ENCODE data around the gene GNB3.

DNA sequence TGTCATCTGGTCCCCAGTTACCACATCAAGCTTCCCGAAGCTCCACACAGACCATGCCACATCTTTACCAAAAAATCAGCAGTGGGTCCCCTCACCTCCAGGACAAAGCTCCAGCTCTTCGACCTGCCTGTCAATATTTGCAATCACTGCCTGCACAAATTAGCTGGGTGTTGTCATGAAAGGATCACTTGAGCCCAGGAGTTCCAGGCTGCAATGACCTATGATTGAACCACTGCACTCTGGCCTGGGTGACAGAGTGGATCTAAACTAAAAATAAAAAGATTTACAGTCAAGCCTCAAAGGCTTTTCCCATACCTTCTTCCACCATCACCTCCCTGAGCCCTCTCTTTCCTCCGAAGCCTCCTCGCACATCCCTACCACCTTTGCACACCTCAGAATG lies 44.1 kb upstream of the GNB3 start:
- TF ChIP-seq, protein P1, sequence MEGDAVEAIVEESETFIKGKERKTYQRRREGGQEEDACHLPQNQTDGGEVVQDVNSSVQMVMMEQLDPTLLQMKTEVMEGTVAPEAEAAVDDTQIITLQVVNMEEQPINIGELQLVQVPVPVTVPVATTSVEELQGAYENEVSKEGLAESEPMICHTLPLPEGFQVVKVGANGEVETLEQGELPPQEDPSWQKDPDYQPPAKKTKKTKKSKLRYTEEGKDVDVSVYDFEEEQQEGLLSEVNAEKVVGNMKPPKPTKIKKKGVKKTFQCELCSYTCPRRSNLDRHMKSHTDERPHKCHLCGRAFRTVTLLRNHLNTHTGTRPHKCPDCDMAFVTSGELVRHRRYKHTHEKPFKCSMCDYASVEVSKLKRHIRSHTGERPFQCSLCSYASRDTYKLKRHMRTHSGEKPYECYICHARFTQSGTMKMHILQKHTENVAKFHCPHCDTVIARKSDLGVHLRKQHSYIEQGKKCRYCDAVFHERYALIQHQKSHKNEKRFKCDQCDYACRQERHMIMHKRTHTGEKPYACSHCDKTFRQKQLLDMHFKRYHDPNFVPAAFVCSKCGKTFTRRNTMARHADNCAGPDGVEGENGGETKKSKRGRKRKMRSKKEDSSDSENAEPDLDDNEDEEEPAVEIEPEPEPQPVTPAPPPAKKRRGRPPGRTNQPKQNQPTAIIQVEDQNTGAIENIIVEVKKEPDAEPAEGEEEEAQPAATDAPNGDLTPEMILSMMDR (IDR thresholded peaks at IDR 0.05 in 2 of 3, conservative IDR thresholded peaks at IDR 0.05 in 1 of 3; ENCODE audit: borderline replicate concordance in 1 of 3, insufficient read depth in 1 of 3, low read depth in 2 of 3, low read length in 2 of 3) = no peak
- TF ChIP-seq POLR2A (IDR thresholded peaks at IDR 0.05; ENCODE audit: borderline replicate concordance, extremely low read depth, insufficient read depth, insufficient read length) = no peak
- TF ChIP-seq EZH2 (IDR thresholded peaks at IDR 0.05) = no peak
- TF ChIP-seq JUND (IDR thresholded peaks at IDR 0.05) = no peak
- TF ChIP-seq, protein P2, sequence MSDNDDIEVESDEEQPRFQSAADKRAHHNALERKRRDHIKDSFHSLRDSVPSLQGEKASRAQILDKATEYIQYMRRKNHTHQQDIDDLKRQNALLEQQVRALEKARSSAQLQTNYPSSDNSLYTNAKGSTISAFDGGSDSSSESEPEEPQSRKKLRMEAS (IDR thresholded peaks at IDR 0.05) = no peak
- TF ChIP-seq ELF1 (IDR thresholded peaks at IDR 0.05; ENCODE audit: borderline replicate concordance, low read depth) = no peak
- no peak for TF ChIP-seq EZH2phosphoT487 (IDR thresholded peaks at IDR 0.05; ENCODE audit: borderline replicate concordance)
- TF ChIP-seq SP1 (IDR thresholded peaks at IDR 0.05; ENCODE audit: low read depth) = no peak
- no peak for TF ChIP-seq CEBPB (IDR thresholded peaks at IDR 0.05; ENCODE audit: low read depth)
- no peak for TF ChIP-seq POLR2AphosphoS5 (IDR thresholded peaks at IDR 0.05; ENCODE audit: low read depth, low read length)
- TF ChIP-seq YY1 (IDR thresholded peaks at IDR 0.05; ENCODE audit: extremely low read depth, insufficient replicate concordance, low read depth, low read length) = no peak
- TF ChIP-seq, protein P3, sequence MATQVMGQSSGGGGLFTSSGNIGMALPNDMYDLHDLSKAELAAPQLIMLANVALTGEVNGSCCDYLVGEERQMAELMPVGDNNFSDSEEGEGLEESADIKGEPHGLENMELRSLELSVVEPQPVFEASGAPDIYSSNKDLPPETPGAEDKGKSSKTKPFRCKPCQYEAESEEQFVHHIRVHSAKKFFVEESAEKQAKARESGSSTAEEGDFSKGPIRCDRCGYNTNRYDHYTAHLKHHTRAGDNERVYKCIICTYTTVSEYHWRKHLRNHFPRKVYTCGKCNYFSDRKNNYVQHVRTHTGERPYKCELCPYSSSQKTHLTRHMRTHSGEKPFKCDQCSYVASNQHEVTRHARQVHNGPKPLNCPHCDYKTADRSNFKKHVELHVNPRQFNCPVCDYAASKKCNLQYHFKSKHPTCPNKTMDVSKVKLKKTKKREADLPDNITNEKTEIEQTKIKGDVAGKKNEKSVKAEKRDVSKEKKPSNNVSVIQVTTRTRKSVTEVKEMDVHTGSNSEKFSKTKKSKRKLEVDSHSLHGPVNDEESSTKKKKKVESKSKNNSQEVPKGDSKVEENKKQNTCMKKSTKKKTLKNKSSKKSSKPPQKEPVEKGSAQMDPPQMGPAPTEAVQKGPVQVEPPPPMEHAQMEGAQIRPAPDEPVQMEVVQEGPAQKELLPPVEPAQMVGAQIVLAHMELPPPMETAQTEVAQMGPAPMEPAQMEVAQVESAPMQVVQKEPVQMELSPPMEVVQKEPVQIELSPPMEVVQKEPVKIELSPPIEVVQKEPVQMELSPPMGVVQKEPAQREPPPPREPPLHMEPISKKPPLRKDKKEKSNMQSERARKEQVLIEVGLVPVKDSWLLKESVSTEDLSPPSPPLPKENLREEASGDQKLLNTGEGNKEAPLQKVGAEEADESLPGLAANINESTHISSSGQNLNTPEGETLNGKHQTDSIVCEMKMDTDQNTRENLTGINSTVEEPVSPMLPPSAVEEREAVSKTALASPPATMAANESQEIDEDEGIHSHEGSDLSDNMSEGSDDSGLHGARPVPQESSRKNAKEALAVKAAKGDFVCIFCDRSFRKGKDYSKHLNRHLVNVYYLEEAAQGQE (IDR thresholded peaks at IDR 0.05; ENCODE audit: low read depth) = no peak
- no peak for TF ChIP-seq TCF7L2 (IDR thresholded peaks at IDR 0.05; ENCODE audit: borderline replicate concordance, extremely low read depth, insufficient read depth, insufficient read length)

Data from HCT116 (cell line).